GM18951 (cell line): ENCODE measurements around the gene FCGR2B.

ENCODE experiments used
- POLR2A ChIP-seq: IDR thresholded peaks from 4 replicates; pipeline ENCODE4 v1.6.1; 2011; ENCODE audit warnings: mild to moderate bottlenecking; ENCODE audit not compliant: insufficient read length, insufficient read depth; ENCODE audit errors: extremely low read depth
- in situ Hi-C: fragments of 300-500 bp; cut with MboI; formaldehyde crosslinking; loops from one replicate; pipeline ENCODE4 v1.12.0; 2022; ENCODE audit warnings: low sequenced_read_pairs, mixed read lengths, inconsistent platforms; ENCODE audit not compliant: unreplicated experiment

Gene FCGR2B

DNA sequence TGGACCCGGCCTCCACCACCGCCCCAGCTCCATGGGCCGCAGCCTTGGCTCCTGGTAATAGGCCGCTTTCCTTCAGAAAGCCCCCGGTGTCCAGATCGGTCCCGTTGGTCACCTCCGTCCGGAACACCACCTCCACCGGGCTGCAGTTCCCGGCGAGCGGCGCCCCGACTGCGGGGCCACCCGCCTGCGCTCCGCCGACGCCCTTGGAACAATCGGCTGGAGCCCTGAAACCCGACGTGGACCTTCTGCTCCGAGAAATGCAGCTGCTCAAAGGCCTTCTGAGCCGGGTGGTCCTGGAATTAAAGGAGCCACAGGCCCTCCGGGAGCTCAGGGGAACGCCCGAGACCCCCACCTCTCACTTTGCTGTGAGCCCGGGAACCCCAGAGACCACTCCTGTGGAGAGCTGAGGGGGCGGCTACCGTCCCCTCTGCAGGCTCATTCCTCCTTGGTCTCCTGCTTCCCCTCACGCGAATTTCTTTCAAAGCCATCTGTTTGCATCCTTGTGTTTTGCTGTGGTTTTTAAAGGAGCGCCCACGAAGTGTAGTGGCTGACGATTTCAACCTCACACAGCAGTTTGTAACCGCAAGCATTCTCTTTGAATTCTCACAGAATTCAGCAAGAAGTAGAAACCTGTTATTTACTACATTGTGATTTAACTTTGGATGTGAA lies 64.4 kb downstream of the FCGR2B start:
- TF ChIP-seq POLR2A: no peak
- in situ Hi-C loops: loop anchor here (25.0 kb wide), 1 partner anchor 90 kb away; the partner anchor contains the start of gene FCGR3B
